Loucy (cell line): ENCODE measurements around the gene FAHD1.

Source experiments
- H2AFZ ChIP-seq: fragments of 200-600 bp; sonication (generic); 2 replicates; pipeline ENCODE4 v1.6.0; 2016; ENCODE audit warnings: antibody characterized with exemption, mild to moderate bottlenecking, low read length, moderate library complexity
- H3F3A ChIP-seq: fragments of 200-600 bp; 2 replicates; pipeline ENCODE4 v1.6.0; 2016; ENCODE audit warnings: antibody characterized with exemption, low read depth, mild to moderate bottlenecking
- H3K27me3 ChIP-seq: fragments of 200-600 bp; sonication (generic); 2 replicates; pipeline ENCODE4 v1.6.1; 2014; ENCODE audit warnings: low read length, mild to moderate bottlenecking; ENCODE audit not compliant: insufficient read depth, poor library complexity, severe bottlenecking
- H3K36me3 ChIP-seq: fragments of 200-600 bp; sonication (generic); 2 replicates; pipeline ENCODE4 v1.6.1; 2016; ENCODE audit warnings: low read length; ENCODE audit not compliant: insufficient read depth
- H3K4me1 ChIP-seq: fragments of 200-600 bp; sonication (generic); 2 replicates; pipeline ENCODE4 v1.5.1; 2014; ENCODE audit warnings: low read length, mild to moderate bottlenecking; ENCODE audit not compliant: insufficient read depth, poor library complexity, severe bottlenecking
- H3K4me2 ChIP-seq: fragments of 200-600 bp; sonication (generic); 2 replicates; pipeline ENCODE4 v1.6.0; 2014; ENCODE audit warnings: antibody characterized with exemption, low read length, low read depth, mild to moderate bottlenecking; ENCODE audit not compliant: poor library complexity, severe bottlenecking
- H3K4me3 ChIP-seq: fragments of 200-600 bp; sonication (generic); 2 replicates; pipeline ENCODE4 v1.5.1; 2014; ENCODE audit warnings: low read length, mild to moderate bottlenecking, mixed read lengths; ENCODE audit not compliant: poor library complexity, severe bottlenecking
- H3K79me2 ChIP-seq: fragments of 200-600 bp; sonication (generic); 2 replicates; pipeline ENCODE4 v1.6.1; 2014; ENCODE audit warnings: low read length; ENCODE audit not compliant: insufficient read depth
- H3K9ac ChIP-seq: fragments of 200-600 bp; sonication (generic); 2 replicates; pipeline ENCODE4 v1.6.0; 2014; ENCODE audit warnings: mild to moderate bottlenecking, low read depth, low read length, moderate library complexity; ENCODE audit not compliant: poor library complexity, severe bottlenecking
- H3K9me2 ChIP-seq: fragments of 200-600 bp; sonication (generic); replicated peaks from 2 replicates; pipeline ENCODE4 v1.6.1; 2016; ENCODE audit warnings: low read depth, low read length, mixed read lengths
- H3K9me3 ChIP-seq: fragments of 200-600 bp; sonication (generic); 2 replicates; pipeline ENCODE4 v1.6.1; 2014; ENCODE audit warnings: mild to moderate bottlenecking, antibody characterized with exemption, low read length, low read depth; ENCODE audit not compliant: insufficient read depth
- H4K20me1 ChIP-seq: fragments of 200-600 bp; sonication (generic); 2 replicates; pipeline ENCODE4 v1.6.0; 2014; ENCODE audit warnings: antibody characterized with exemption, low read length, mild to moderate bottlenecking; ENCODE audit not compliant: insufficient read depth, poor library complexity, severe bottlenecking
- CTCF ChIP-seq: fragments of 200-600 bp; sonication (generic); conservative IDR thresholded peaks from 2 replicates; pipeline ENCODE4 v1.5.1; 2014; ENCODE audit warnings: mild to moderate bottlenecking, antibody characterized with exemption, low read length
- EZH2phosphoT487 ChIP-seq: fragments of 200-600 bp; IDR thresholded peaks from 2 replicates; pipeline ENCODE4 v1.6.1; 2018; ENCODE audit warnings: antibody characterized with exemption, mild to moderate bottlenecking, moderate library complexity, borderline replicate concordance

Gene FAHD1

GRCh38 chr16:1876468-1876867 lies 49.5 kb downstream of the FAHD1 start:
- Histone ChIP-seq H3K4me2 (no peak overlapping the region), H2AFZ (no peak overlapping the region), H3K36me3 (no peaks in the 10 kb centered on the region), H4K20me1 (no peaks in the 10 kb centered on the region), H3K9me3 (no peaks in the 10 kb centered on the region), H3K9ac (no peak overlapping the region), H3K4me3 (no peak overlapping the region), H3K79me2 (no peaks in the 10 kb centered on the region), H3K9me2 (no peaks in the 10 kb centered on the region), H3K4me1 (no peaks in the 10 kb centered on the region), H3K27me3 (no peaks in the 10 kb centered on the region), H3F3A (no peaks in the 10 kb centered on the region)
- no peak for TF ChIP-seq EZH2phosphoT487
- no peak for TF ChIP-seq CTCF

GRCh38 chr16:1877089-1877488 lies 50.1 kb downstream of the FAHD1 start:
- no peak overlapping the region for H3K4me3 ChIP-seq
- no peak overlapping the region for H3K4me2 ChIP-seq
- no peaks in the 10 kb centered on the region for H3K4me1 ChIP-seq
- H2AFZ ChIP-seq = no peak overlapping the region
- no peaks in the 10 kb centered on the region for H3K36me3 ChIP-seq
- no peaks in the 10 kb centered on the region for H3K9me2 ChIP-seq
- H3K27me3 ChIP-seq = no peaks in the 10 kb centered on the region
- H3K9me3 ChIP-seq = no peaks in the 10 kb centered on the region
- no peak overlapping the region for H3K9ac ChIP-seq
- H4K20me1 ChIP-seq = no peaks in the 10 kb centered on the region
- TF ChIP-seq CTCF (no peak), EZH2phosphoT487 (no peak)
- H3K79me2 ChIP-seq = no peaks in the 10 kb centered on the region
- H3F3A ChIP-seq = no peaks in the 10 kb centered on the region

- no peak overlapping the region for H3K4me3 ChIP-seq
- H2AFZ ChIP-seq = no peak overlapping the region
- H3F3A ChIP-seq = no peaks in the 10 kb centered on the region
Measured at GRCh38 chr16:1877804-1878203, 50.8 kb downstream of the FAHD1 start.

More at GRCh38 chr16:1877804-1878203, 50.8 kb downstream of the FAHD1 start:
- no peaks in the 10 kb centered on the region for H3K27me3 ChIP-seq
- no peaks in the 10 kb centered on the region for H3K9me2 ChIP-seq
- no peak overlapping the region for H3K9ac ChIP-seq
- no peaks in the 10 kb centered on the region for H4K20me1 ChIP-seq
- H3K9me3 ChIP-seq = no peaks in the 10 kb centered on the region
- no peak for TF ChIP-seq EZH2phosphoT487
- TF ChIP-seq CTCF = no peak
- no peaks in the 10 kb centered on the region for H3K36me3 ChIP-seq
- H3K79me2 ChIP-seq = no peaks in the 10 kb centered on the region
- no peak overlapping the region for H3K4me2 ChIP-seq
- no peaks in the 10 kb centered on the region for H3K4me1 ChIP-seq
